H9 (cell line): ENCODE results near the gene COMT. TPM values are rescaled to one million over a fixed set of nuclear protein-coding genes. Genes with fewer than 3 reads are reported as not detected.
A peak's percentile ranks its signal among the peaks of the same experiment; 100 is the strongest.

ENCODE experiments used
- DNase-seq: peaks from one replicate; pipeline ENCODE4 v3.0.0-alpha.2; 2017
- H2AFZ ChIP-seq: one replicate; pipeline ENCODE4 v1.6.1; 2013; ENCODE audit warnings: mild to moderate bottlenecking, low read length, control low read depth, moderate library complexity
- H2AK5ac ChIP-seq: 2 replicates; pipeline ENCODE4 v1.6.1; 2013; ENCODE audit warnings: low read length, control low read depth, mixed read lengths; ENCODE audit not compliant: insufficient read length
- H2BK120ac ChIP-seq: one replicate; pipeline ENCODE4 v1.6.1; 2013; ENCODE audit warnings: low read depth, mild to moderate bottlenecking, low read length, control low read depth, inconsistent platforms; ENCODE audit not compliant: poor library complexity, severe bottlenecking
- H2BK12ac ChIP-seq: 2 replicates; pipeline ENCODE4 v1.6.1; 2013; ENCODE audit warnings: low read length, control low read depth, mixed read lengths, low read depth; ENCODE audit not compliant: insufficient read length
- H2BK15ac ChIP-seq: 2 replicates; pipeline ENCODE4 v1.6.1; 2013; ENCODE audit warnings: low read depth, low read length, control low read depth
- H2BK20ac ChIP-seq: one replicate; pipeline ENCODE4 v1.6.1; 2013; ENCODE audit warnings: low read depth, mild to moderate bottlenecking, low read length, control low read depth, inconsistent platforms; ENCODE audit not compliant: poor library complexity, severe bottlenecking
- H2BK5ac ChIP-seq: 2 replicates; pipeline ENCODE4 v1.6.1; 2013; ENCODE audit warnings: low read length, control low read depth, mixed read lengths; ENCODE audit not compliant: insufficient read length
- H3K14ac ChIP-seq: 2 replicates; pipeline ENCODE4 v1.6.1; 2013; ENCODE audit warnings: low read length, control low read depth; ENCODE audit not compliant: insufficient read depth
- H3K18ac ChIP-seq: 2 replicates; pipeline ENCODE4 v1.6.1; 2013; ENCODE audit warnings: low read depth, mild to moderate bottlenecking, mixed read lengths, low read length, control low read depth; ENCODE audit not compliant: insufficient read length
- H3K23ac ChIP-seq: 2 replicates; pipeline ENCODE4 v1.6.1; 2013; ENCODE audit warnings: low read length, control low read depth, mixed read lengths, low read depth; ENCODE audit not compliant: insufficient read length
- H3K23me2 ChIP-seq: 2 replicates; pipeline ENCODE4 v1.6.1; 2013; ENCODE audit warnings: low read depth, mild to moderate bottlenecking, mixed read lengths, low read length, control low read depth; ENCODE audit not compliant: insufficient read length, poor library complexity, severe bottlenecking
- H3K27ac ChIP-seq: 2 replicates; pipeline ENCODE4 v1.5.1; 2013; ENCODE audit warnings: low read length, control low read depth, mixed read lengths, low read depth; ENCODE audit not compliant: insufficient read length
- H3K27me3 ChIP-seq: 2 replicates; pipeline ENCODE4 v1.6.1; 2013; ENCODE audit warnings: low read length, control low read depth, inconsistent platforms; ENCODE audit not compliant: insufficient read depth
- H3K4ac ChIP-seq: 2 replicates; pipeline ENCODE4 v1.6.1; 2013; ENCODE audit warnings: low read depth, mild to moderate bottlenecking, control low read depth, inconsistent platforms, low read length, moderate library complexity
- H3K4me1 ChIP-seq: 2 replicates; pipeline ENCODE4 v1.6.1; 2013; ENCODE audit warnings: low read length, control low read depth, inconsistent platforms; ENCODE audit not compliant: insufficient read depth
- H3K4me2 ChIP-seq: 2 replicates; pipeline ENCODE4 v1.6.1; 2013; ENCODE audit warnings: low read length, control low read depth, mixed read lengths; ENCODE audit not compliant: insufficient read length, insufficient read depth
- H3K56ac ChIP-seq: 2 replicates; pipeline ENCODE4 v1.6.1; 2013; ENCODE audit warnings: low read depth, mild to moderate bottlenecking, mixed read lengths, low read length, control low read depth; ENCODE audit not compliant: insufficient read length
- H3K79me1 ChIP-seq: 2 replicates; pipeline ENCODE4 v1.6.1; 2013; ENCODE audit warnings: low read depth, mild to moderate bottlenecking, moderate library complexity, low read length, control low read depth, inconsistent platforms; ENCODE audit not compliant: insufficient read depth, poor library complexity, severe bottlenecking
- H3K79me2 ChIP-seq: 2 replicates; pipeline ENCODE4 v1.6.1; 2013; ENCODE audit warnings: low read length, control low read depth, inconsistent platforms; ENCODE audit not compliant: insufficient read depth
- H3K9ac ChIP-seq: 2 replicates; pipeline ENCODE4 v1.6.1; 2013; ENCODE audit warnings: low read length, control low read depth, mixed read lengths; ENCODE audit not compliant: insufficient read length; ENCODE audit errors: extremely low read depth
- H3K9me3 ChIP-seq: one replicate; pipeline ENCODE4 v1.6.1; 2013; ENCODE audit warnings: low read depth, low read length, inconsistent platforms; ENCODE audit not compliant: control insufficient read depth
- H3T11ph ChIP-seq: one replicate; pipeline ENCODE4 v1.6.1; 2013; ENCODE audit warnings: mild to moderate bottlenecking, low read length, control low read depth, inconsistent platforms
- H4K20me1 ChIP-seq: one replicate; pipeline ENCODE4 v1.6.1; 2013; ENCODE audit not compliant: control insufficient read depth, insufficient read length, insufficient read depth
- H4K5ac ChIP-seq: 2 replicates; pipeline ENCODE4 v1.6.1; 2013; ENCODE audit warnings: low read depth, mild to moderate bottlenecking, mixed read lengths, low read length, control low read depth; ENCODE audit not compliant: insufficient read length
- H4K8ac ChIP-seq: replicated peaks from 2 replicates; pipeline ENCODE4 v1.6.1; 2013; ENCODE audit warnings: low read length, control low read depth, mixed read lengths, low read depth; ENCODE audit not compliant: insufficient read length
- H4K91ac ChIP-seq: 2 replicates; pipeline ENCODE4 v1.6.1; 2013; ENCODE audit warnings: low read depth, mild to moderate bottlenecking, moderate library complexity, mixed read lengths, low read length, control low read depth; ENCODE audit not compliant: insufficient read length
- H3K27ac Mint-ChIP-seq, 3 experiments: 2 replicates in 2 of 3; 3 replicates in 1 of 3; pipeline ENCODE4 v1.8.0; 2020 to 2021; ENCODE audit warnings: mixed read lengths in 3 of 3, mild to moderate bottlenecking in 1 of 3, moderate library complexity in 1 of 3
- H3K27me3 Mint-ChIP-seq: 2 replicates; pipeline ENCODE4 v1.8.0; 2021; ENCODE audit warnings: low read depth, mild to moderate bottlenecking, moderate library complexity, mixed read lengths
- H3K36me3 Mint-ChIP-seq, 3 experiments: 2 replicates in 2 of 3; 3 replicates in 1 of 3; pipeline ENCODE4 v1.8.0; 2020 to 2021; ENCODE audit warnings: low read depth in 3 of 3, mixed read lengths in 3 of 3; ENCODE audit not compliant: insufficient read depth in 1 of 3
- H3K4me1 Mint-ChIP-seq, 2 experiments: 2 replicates each; pipeline ENCODE4 v1.8.0; 2020; ENCODE audit warnings: mixed read lengths in 2 of 2
- H3K4me3 Mint-ChIP-seq, 2 experiments: 2 replicates in 1 of 2; 3 replicates in 1 of 2; pipeline ENCODE4 v1.8.0; 2020 to 2021; ENCODE audit warnings: mild to moderate bottlenecking in 2 of 2, mixed read lengths in 2 of 2, moderate library complexity in 1 of 2
- H3K9me3 Mint-ChIP-seq, 2 experiments: 2 replicates in 1 of 2; 3 replicates in 1 of 2; pipeline ENCODE4 v1.8.0; 2020; ENCODE audit warnings: mild to moderate bottlenecking in 2 of 2, mixed read lengths in 2 of 2, moderate library complexity in 1 of 2
- CTCF ChIP-seq: fragments of 200-600 bp; sonication (generic); conservative IDR thresholded peaks from 3 replicates; pipeline ENCODE4 v1.8.0; 2021; ENCODE audit warnings: antibody characterized with exemption, mild to moderate bottlenecking
- WGBS: extraction: QIAGEN DNeasy Blood & Tissue Kit; methylation state at CpG from one replicate; pipeline ENCODE4 v1.1.7; 2013; ENCODE audit warnings: missing lambda C conversion rate, low lambda C conversion rate, mixed read lengths; ENCODE audit not compliant: insufficient read length; ENCODE audit errors: extremely low coverage; 5-methylcytosine and 5-hydroxymethylcytosine counted together
- total RNA-seq: library from RNA; stranded (reverse); gene quantifications from 2 replicates; pipeline ENCODE4 v1.2.1, GENCODE V29; 2021

Gene COMT
- total RNA-seq, 1 experiment from 2014 or later = 42.2 TPM

GRCh38 chr22:19964701-19965386 is 23.3 kb downstream of the COMT start:
- WGBS = no CpG with 5 or more reads among the region's 15 CpGs
- no peaks in the 10 kb centered on the region for H4K20me1 ChIP-seq
- peaks cover 20 to 26% of the 10 kb centered on the region in 2 experiments for H3K4me1 Mint-ChIP-seq

More at GRCh38 chr22:19964701-19965386, 23.3 kb downstream of the COMT start:
- no peaks in the 10 kb centered on the region for H3K79me2 ChIP-seq
- no peaks in the 10 kb centered on the region for H3K23me2 ChIP-seq
- no peak overlapping the region for H3K56ac ChIP-seq
- no peak overlapping the region for H4K8ac ChIP-seq
- H3K23ac ChIP-seq = no peak overlapping the region
- H3K18ac ChIP-seq = no peak overlapping the region
- H2BK120ac ChIP-seq = no peak overlapping the region
- H2AK5ac ChIP-seq = no peak overlapping the region
- H3T11ph ChIP-seq = no peak overlapping the region
- no peak overlapping the region for H2BK5ac ChIP-seq
- H2AFZ ChIP-seq = no peak overlapping the region
- Mint-ChIP-seq H3K9me3 (no peaks in the 10 kb centered on the region), H3K36me3 (peaks cover 0 to 24% (median 21%) of the 10 kb centered on the region in 3 experiments; a peak in 3 of 7 replicates), H3K27ac (peak overlapping the region in 1 of 3 experiments; percentile 57; a peak in 1 of 7 replicates), H3K27me3 (no peaks in the 10 kb centered on the region; the same call in 1 of the 2 replicates), H3K4me3 (no peak overlapping the region)
- H2BK20ac ChIP-seq = no peak overlapping the region
- no peaks in the 10 kb centered on the region for H3K9me3 ChIP-seq
- H3K4ac ChIP-seq = no peak overlapping the region
- no peaks in the 10 kb centered on the region for H3K79me1 ChIP-seq
- no peak overlapping the region; the same call in 1 of the 2 replicates for H3K14ac ChIP-seq
- TF ChIP-seq CTCF = no peak
- H3K27ac ChIP-seq = no peak overlapping the region
- no peak overlapping the region for H3K4me2 ChIP-seq
- H2BK15ac ChIP-seq = no peak overlapping the region
- H4K5ac ChIP-seq = no peak overlapping the region
- H2BK12ac ChIP-seq = no peak overlapping the region
- H3K4me1 ChIP-seq = peaks cover 2% of the 10 kb centered on the region; the same call in 1 of the 2 replicates
- H4K91ac ChIP-seq = no peak overlapping the region
- H3K9ac ChIP-seq = no peak overlapping the region
- no peaks in the 10 kb centered on the region for H3K27me3 ChIP-seq
- DNase-seq = no peak
